GM23338 (cell line): Measurements from ENCODE around the gene IRAK1. TPM values are rescaled to one million over a fixed set of nuclear protein-coding genes. Genes with fewer than 3 reads are reported as not detected.

Experiments
- NANOG ChIP-seq: IDR thresholded peaks from 2 replicates; pipeline ENCODE4 v1.6.1; 2016; ENCODE audit warnings: antibody characterized with exemption, borderline replicate concordance
- polyA plus RNA-seq: library from polyadenylated mRNA; unstranded; fragments of >200 nt; fragmentation: Nextera tagmentation; extraction: Ambion mirVana; gene quantifications from 2 replicates; pipeline ENCODE4 v1.2.1, GENCODE V29; 2016
- total RNA-seq: library from RNA; depleted of rRNA; stranded (reverse); fragments of >200 nt; shearing (Covaris generic); gene quantifications from 2 replicates; pipeline ENCODE4 v1.2.3, GENCODE V29; 2014
- TF ChIP-seq, protein P1 (sequence below): fragments of 250-450 bp; sonication (Bioruptor Pico); IDR thresholded peaks from 2 replicates; pipeline ENCODE4 v1.5.0; 2020; ENCODE audit warnings: mild to moderate bottlenecking, moderate library complexity
- TF ChIP-seq, protein P2 (sequence below), 2 experiments: fragments of 200-600 bp in 1 of 2; sonication (generic) in 1 of 2; conservative IDR thresholded peaks; 2 replicates each; pipeline versions ENCODE4 v1.5.1 to v1.6.1; 2016 to 2017; ENCODE audit warnings: antibody characterized with exemption in 2 of 2, low read depth in 2 of 2, mild to moderate bottlenecking in 2 of 2, moderate library complexity in 1 of 2
- TF ChIP-seq, protein P3 (sequence below): IDR thresholded peaks from one replicate; pipeline ENCODE4 v1.6.1; 2018; ENCODE audit warnings: antibody characterized with exemption; ENCODE audit not compliant: unreplicated experiment

The IRAK1 gene
- total and polyA plus RNA-seq, 2 experiments from 2014 or later = 21.6 to 38.0 TPM

DNA sequence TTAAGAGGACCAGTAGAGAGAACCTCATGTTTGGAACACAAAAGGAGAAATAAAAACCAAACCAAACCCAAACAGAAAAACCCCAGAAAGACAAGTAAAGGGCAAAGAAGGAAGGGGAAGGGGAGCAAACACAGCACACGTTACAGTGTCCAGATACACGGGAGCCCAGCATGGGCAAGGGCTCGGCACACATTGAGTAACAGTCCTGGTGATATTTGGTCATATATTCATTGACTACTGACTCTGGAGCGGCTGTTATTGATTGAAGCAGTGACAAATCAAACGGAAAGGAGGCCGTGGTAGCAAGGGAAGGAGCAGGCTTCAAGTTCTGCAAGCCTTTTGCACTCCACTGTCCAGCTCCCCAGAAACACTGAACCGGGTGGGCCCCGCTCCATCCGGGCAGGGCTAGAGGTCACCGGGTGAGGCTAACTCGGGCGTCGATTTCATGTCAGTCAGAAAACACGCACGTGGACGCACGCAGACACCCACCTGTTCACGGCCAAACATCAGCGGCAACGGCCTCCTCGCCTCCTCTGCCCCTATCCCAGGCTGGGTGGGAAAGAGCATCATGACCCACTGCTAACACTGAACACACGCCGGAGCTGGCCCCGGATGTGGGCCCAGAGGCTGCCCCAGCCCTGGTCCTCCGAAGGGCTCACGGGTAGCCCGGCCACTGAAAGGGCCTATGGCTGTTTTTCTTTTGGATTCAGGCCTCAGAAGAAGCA is 3.7 kb upstream of the IRAK1 start (continued):
- TF ChIP-seq, protein P1, sequence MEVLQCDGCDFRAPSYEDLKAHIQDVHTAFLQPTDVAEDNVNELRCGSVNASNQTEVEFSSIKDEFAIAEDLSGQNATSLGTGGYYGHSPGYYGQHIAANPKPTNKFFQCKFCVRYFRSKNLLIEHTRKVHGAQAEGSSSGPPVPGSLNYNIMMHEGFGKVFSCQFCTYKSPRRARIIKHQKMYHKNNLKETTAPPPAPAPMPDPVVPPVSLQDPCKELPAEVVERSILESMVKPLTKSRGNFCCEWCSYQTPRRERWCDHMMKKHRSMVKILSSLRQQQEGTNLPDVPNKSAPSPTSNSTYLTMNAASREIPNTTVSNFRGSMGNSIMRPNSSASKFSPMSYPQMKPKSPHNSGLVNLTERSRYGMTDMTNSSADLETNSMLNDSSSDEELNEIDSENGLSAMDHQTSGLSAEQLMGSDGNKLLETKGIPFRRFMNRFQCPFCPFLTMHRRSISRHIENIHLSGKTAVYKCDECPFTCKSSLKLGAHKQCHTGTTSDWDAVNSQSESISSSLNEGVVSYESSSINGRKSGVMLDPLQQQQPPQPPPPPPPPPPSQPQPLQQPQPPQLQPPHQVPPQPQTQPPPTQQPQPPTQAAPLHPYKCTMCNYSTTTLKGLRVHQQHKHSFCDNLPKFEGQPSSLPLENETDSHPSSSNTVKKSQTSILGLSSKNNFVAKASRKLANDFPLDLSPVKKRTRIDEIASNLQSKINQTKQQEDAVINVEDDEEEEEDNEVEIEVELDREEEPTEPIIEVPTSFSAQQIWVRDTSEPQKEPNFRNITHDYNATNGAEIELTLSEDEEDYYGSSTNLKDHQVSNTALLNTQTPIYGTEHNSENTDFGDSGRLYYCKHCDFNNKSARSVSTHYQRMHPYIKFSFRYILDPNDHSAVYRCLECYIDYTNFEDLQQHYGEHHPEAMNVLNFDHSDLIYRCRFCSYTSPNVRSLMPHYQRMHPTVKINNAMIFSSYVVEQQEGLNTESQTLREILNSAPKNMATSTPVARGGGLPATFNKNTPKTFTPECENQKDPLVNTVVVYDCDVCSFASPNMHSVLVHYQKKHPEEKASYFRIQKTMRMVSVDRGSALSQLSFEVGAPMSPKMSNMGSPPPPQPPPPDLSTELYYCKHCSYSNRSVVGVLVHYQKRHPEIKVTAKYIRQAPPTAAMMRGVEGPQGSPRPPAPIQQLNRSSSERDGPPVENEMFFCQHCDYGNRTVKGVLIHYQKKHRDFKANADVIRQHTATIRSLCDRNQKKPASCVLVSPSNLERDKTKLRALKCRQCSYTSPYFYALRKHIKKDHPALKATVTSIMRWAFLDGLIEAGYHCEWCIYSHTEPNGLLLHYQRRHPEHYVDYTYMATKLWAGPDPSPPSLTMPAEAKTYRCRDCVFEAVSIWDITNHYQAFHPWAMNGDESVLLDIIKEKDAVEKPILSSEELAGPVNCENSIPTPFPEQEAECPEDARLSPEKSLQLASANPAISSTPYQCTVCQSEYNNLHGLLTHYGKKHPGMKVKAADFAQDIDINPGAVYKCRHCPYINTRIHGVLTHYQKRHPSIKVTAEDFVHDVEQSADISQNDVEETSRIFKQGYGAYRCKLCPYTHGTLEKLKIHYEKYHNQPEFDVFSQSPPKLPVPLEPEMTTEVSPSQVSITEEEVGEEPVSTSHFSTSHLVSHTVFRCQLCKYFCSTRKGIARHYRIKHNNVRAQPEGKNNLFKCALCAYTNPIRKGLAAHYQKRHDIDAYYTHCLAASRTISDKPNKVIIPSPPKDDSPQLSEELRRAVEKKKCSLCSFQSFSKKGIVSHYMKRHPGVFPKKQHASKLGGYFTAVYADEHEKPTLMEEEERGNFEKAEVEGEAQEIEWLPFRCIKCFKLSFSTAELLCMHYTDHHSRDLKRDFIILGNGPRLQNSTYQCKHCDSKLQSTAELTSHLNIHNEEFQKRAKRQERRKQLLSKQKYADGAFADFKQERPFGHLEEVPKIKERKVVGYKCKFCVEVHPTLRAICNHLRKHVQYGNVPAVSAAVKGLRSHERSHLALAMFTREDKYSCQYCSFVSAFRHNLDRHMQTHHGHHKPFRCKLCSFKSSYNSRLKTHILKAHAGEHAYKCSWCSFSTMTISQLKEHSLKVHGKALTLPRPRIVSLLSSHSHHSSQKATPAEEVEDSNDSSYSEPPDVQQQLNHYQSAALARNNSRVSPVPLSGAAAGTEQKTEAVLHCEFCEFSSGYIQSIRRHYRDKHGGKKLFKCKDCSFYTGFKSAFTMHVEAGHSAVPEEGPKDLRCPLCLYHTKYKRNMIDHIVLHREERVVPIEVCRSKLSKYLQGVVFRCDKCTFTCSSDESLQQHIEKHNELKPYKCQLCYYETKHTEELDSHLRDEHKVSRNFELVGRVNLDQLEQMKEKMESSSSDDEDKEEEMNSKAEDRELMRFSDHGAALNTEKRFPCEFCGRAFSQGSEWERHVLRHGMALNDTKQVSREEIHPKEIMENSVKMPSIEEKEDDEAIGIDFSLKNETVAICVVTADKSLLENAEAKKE = no peak
- TF ChIP-seq, protein P2, sequence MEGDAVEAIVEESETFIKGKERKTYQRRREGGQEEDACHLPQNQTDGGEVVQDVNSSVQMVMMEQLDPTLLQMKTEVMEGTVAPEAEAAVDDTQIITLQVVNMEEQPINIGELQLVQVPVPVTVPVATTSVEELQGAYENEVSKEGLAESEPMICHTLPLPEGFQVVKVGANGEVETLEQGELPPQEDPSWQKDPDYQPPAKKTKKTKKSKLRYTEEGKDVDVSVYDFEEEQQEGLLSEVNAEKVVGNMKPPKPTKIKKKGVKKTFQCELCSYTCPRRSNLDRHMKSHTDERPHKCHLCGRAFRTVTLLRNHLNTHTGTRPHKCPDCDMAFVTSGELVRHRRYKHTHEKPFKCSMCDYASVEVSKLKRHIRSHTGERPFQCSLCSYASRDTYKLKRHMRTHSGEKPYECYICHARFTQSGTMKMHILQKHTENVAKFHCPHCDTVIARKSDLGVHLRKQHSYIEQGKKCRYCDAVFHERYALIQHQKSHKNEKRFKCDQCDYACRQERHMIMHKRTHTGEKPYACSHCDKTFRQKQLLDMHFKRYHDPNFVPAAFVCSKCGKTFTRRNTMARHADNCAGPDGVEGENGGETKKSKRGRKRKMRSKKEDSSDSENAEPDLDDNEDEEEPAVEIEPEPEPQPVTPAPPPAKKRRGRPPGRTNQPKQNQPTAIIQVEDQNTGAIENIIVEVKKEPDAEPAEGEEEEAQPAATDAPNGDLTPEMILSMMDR (conservative IDR thresholded peaks at IDR 0.05; ENCODE audit: low read depth in 2 of 2) = no peak
- TF ChIP-seq NANOG = no peak
- TF ChIP-seq, protein P3, sequence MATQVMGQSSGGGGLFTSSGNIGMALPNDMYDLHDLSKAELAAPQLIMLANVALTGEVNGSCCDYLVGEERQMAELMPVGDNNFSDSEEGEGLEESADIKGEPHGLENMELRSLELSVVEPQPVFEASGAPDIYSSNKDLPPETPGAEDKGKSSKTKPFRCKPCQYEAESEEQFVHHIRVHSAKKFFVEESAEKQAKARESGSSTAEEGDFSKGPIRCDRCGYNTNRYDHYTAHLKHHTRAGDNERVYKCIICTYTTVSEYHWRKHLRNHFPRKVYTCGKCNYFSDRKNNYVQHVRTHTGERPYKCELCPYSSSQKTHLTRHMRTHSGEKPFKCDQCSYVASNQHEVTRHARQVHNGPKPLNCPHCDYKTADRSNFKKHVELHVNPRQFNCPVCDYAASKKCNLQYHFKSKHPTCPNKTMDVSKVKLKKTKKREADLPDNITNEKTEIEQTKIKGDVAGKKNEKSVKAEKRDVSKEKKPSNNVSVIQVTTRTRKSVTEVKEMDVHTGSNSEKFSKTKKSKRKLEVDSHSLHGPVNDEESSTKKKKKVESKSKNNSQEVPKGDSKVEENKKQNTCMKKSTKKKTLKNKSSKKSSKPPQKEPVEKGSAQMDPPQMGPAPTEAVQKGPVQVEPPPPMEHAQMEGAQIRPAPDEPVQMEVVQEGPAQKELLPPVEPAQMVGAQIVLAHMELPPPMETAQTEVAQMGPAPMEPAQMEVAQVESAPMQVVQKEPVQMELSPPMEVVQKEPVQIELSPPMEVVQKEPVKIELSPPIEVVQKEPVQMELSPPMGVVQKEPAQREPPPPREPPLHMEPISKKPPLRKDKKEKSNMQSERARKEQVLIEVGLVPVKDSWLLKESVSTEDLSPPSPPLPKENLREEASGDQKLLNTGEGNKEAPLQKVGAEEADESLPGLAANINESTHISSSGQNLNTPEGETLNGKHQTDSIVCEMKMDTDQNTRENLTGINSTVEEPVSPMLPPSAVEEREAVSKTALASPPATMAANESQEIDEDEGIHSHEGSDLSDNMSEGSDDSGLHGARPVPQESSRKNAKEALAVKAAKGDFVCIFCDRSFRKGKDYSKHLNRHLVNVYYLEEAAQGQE = no peak
